GM12865 (cell line): Measurements from ENCODE around the gene KAT8.

Experiments
- DNase-seq: peaks from one replicate; pipeline ENCODE4 v3.0.0; 2010; ENCODE audit warnings: low read depth
- H3K4me3 ChIP-seq: 2 replicates; pipeline ENCODE4 v1.5.1; 2011; ENCODE audit warnings: mild to moderate bottlenecking, low read depth, low read length, control low read depth
- TF ChIP-seq, protein P1 (sequence below): IDR thresholded peaks from 2 replicates; pipeline ENCODE4 v1.5.1; 2011; ENCODE audit warnings: low read length, control low read depth, low read depth, inconsistent platforms; ENCODE audit not compliant: insufficient read depth; ENCODE audit errors: missing control alignments

KAT8 gene

DNA sequence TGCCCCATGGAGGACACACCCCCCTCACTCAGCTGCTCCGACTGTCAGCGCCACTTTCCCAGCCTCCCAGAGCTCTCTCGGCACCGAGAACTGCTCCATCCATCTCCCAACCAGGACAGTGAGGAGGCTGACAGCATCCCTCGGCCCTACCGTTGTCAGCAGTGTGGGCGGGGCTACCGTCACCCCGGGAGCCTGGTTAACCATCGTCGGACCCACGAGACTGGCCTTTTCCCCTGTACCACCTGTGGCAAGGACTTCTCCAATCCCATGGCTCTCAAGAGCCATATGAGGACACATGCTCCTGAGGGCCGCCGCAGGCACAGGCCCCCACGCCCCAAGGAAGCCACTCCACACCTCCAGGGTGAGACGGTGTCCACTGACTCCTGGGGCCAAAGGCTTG, 41.1 kb upstream of the KAT8 start:
- H3K4me3 ChIP-seq = no peak overlapping the region
- TF ChIP-seq, protein P1, sequence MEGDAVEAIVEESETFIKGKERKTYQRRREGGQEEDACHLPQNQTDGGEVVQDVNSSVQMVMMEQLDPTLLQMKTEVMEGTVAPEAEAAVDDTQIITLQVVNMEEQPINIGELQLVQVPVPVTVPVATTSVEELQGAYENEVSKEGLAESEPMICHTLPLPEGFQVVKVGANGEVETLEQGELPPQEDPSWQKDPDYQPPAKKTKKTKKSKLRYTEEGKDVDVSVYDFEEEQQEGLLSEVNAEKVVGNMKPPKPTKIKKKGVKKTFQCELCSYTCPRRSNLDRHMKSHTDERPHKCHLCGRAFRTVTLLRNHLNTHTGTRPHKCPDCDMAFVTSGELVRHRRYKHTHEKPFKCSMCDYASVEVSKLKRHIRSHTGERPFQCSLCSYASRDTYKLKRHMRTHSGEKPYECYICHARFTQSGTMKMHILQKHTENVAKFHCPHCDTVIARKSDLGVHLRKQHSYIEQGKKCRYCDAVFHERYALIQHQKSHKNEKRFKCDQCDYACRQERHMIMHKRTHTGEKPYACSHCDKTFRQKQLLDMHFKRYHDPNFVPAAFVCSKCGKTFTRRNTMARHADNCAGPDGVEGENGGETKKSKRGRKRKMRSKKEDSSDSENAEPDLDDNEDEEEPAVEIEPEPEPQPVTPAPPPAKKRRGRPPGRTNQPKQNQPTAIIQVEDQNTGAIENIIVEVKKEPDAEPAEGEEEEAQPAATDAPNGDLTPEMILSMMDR = no peak

DNA sequence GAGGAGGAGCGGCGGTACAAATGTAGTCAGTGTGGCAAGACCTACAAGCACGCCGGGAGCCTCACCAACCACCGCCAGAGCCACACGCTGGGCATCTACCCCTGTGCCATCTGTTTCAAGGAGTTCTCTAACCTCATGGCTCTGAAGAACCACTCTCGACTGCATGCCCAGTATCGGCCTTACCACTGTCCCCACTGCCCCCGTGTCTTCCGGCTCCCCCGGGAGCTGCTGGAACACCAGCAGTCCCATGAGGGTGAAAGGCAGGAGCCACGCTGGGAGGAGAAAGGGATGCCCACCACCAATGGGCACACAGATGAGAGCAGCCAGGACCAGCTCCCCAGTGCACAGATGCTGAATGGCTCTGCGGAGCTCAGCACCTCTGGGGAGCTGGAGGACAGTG, 40.4 kb upstream of the KAT8 start:
- TF ChIP-seq, protein P1 = no peak
- no peak for DNase-seq

More for the DNA sequence above, 41.1 kb upstream of the KAT8 start:
- no peak for DNase-seq

DNA sequence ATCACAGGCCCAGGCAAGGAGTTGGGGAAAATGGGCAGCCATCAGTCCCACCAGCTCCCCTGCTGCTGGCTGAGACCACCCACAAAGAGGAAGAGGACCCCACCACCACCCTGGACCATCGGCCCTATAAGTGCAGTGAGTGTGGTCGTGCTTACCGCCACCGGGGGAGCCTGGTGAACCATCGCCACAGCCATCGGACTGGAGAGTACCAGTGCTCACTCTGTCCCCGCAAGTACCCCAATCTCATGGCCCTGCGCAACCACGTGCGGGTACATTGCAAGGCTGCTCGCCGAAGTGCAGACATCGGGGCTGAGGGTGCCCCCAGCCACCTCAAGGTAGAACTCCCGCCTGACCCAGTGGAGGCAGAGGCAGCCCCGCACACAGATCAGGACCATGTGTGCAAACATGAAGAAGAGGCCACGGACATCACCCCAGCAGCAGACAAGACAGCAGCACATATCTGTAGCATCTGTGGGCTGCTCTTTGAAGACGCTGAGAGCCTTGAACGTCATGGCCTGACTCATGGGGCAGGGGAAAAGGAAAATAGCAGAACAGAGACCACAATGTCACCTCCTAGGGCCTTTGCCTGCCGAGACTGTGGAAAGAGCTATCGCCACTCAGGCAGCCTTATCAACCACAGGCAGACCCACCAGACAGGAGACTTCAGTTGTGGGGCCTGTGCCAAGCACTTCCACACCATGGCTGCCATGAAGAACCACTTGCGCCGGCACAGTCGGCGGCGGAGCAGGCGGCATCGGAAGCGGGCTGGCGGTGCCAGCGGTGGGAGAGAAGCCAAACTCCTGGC, 39.7 kb upstream of the KAT8 start:
- DNase-seq = no peak
- TF ChIP-seq, protein P1 = no peak
- H3K4me3 ChIP-seq = no peak overlapping the region

More for the DNA sequence above, 40.4 kb upstream of the KAT8 start:
- H3K4me3 ChIP-seq = no peak overlapping the region

DNA sequence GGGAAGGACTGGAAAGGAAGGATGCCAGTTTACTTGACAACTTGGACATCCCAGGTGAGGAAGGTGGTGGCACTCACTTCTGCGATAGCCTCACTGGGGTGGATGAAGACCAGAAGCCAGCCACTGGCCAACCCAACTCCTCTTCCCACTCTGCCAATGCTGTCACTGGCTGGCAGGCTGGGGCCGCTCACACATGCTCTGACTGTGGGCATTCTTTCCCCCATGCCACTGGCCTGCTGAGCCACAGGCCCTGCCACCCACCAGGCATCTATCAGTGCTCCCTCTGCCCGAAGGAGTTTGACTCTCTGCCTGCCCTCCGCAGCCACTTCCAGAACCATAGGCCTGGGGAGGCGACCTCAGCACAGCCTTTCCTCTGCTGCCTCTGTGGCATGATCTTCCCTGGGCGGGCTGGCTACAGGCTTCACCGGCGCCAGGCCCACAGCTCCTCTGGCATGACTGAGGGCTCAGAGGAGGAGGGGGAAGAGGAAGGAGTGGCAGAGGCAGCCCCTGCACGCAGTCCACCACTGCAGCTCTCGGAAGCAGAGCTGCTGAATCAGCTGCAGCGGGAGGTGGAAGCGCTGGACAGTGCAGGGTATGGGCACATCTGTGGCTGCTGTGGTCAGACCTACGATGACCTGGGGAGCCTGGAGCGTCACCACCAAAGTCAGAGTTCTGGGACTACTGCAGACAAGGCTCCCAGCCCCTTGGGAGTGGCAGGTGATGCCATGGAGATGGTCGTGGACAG, 38.7 kb upstream of the KAT8 start:
- TF ChIP-seq, protein P1 = no peak
- no peak for DNase-seq

DNA sequence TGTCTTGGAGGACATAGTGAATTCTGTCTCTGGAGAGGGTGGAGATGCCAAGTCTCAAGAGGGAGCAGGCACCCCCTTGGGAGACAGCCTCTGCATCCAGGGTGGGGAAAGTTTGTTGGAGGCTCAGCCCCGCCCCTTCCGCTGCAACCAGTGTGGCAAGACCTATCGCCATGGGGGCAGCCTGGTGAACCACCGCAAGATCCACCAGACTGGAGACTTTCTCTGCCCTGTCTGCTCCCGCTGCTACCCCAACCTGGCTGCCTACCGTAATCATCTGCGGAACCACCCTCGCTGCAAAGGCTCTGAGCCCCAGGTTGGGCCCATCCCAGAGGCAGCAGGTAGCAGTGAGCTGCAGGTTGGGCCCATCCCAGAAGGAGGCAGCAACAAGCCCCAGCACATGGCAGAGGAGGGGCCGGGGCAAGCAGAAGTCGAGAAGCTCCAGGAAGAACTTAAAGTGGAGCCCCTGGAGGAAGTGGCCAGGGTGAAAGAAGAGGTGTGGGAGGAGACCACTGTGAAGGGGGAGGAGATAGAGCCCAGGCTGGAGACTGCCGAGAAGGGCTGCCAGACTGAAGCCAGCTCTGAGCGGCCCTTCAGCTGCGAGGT, 38.0 kb upstream of the KAT8 start:
- DNase-seq = no peak
- TF ChIP-seq, protein P1 = no peak

More for the DNA sequence above, 38.7 kb upstream of the KAT8 start:
- H3K4me3 ChIP-seq = no peak overlapping the region

DNA sequence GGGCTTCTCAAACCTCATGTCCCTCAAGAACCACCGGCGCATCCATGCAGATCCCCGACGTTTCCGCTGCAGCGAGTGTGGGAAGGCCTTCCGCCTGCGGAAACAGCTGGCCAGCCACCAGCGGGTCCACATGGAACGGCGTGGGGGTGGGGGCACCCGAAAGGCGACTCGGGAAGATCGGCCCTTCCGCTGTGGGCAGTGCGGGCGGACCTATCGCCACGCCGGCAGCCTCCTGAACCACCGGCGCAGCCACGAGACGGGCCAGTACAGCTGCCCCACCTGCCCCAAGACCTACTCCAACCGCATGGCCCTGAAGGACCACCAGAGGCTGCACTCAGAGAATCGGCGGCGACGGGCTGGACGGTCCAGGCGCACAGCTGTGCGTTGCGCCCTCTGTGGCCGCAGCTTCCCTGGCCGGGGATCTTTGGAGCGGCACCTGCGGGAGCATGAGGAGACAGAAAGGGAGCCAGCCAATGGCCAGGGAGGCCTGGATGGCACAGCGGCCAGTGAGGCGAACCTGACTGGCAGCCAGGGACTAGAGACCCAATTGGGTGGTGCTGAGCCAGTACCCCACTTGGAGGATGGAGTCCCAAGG, 37.3 kb upstream of the KAT8 start:
- TF ChIP-seq, protein P1 = no peak
- H3K4me3 ChIP-seq = no peak overlapping the region
- no peak for DNase-seq

More for the DNA sequence above, 38.0 kb upstream of the KAT8 start:
- H3K4me3 ChIP-seq = no peak overlapping the region
